GM19395 (cell line): Measurements from ENCODE around the gene RET.

ENCODE experiments used
- ATAC-seq: cut with Tn5 transposase; IDR thresholded peaks from one replicate; pipeline ENCODE4 v1.9.1; 2021; ENCODE audit warnings: mild to moderate bottlenecking, moderate library complexity; ENCODE audit not compliant: unreplicated experiment

Gene RET

GRCh38 chr10:43105102-43105955 lies 28.5 kb downstream of the RET start:
- ATAC-seq = peak; percentile 82

GRCh38 chr10:43105956-43106229 lies 29.0 kb downstream of the RET start:
- ATAC-seq = no peak

- ATAC-seq = no peak
These were observed 29.6 kb downstream of the RET start for GRCh38 chr10:43106256-43107091.

DNA sequence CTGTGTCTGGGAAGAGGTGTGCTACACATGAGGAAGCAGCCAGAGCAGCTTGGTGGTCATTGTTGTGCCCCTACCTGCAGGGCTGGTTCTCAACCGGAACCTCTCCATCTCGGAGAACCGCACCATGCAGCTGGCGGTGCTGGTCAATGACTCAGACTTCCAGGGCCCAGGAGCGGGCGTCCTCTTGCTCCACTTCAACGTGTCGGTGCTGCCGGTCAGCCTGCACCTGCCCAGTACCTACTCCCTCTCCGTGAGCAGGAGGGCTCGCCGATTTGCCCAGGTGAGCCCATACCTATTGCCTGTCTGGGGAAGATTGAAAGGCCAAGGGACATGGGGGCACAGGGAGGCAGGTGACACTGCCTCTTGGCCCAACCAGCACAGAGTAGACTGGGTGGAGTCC lies 32.1 kb downstream of the RET start:
- no peak for ATAC-seq

GRCh38 chr10:43109671-43110249 lies 32.9 kb downstream of the RET start:
- no peak for ATAC-seq

DNA sequence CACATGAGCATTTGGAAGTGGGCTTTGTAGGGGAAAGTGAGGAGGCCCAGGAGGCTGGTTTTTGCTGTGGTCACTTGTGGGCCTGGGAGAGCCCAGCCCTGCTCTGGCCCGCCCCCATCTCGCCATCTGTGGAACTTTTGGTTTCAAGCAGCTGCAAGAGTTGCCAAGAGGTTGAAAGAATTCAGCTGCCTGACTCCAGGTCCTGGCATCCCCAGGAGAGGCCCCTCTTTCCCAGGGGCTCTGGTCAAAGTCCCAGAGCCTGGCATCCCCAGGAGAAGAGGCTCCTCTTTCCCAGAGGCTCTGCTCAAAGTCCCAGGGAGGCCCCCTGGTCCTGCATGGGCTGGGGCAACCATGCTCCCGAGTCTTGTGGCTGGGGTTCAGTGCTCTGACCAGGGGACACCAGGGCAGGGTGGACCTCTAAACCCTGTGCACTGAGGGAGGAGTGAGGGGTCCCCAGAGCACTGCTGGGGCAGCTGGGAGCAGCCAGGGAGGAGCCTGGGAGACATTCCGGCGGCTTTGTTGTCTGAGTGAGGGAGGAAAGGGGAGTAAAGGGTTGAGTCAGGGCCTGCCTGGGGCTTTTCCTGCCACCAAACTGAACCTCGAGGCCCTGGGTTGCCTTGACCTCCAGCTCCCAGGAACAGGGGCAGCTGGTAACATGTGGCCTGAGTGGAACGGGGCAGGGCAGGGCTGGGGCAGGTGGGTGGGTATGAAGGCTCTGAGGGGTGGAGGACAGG lies 33.6 kb downstream of the RET start:
- peak; percentile 70 for ATAC-seq

- no peak for ATAC-seq
These were observed 34.2 kb downstream of the RET start for GRCh38 chr10:43111101-43111500.

DNA sequence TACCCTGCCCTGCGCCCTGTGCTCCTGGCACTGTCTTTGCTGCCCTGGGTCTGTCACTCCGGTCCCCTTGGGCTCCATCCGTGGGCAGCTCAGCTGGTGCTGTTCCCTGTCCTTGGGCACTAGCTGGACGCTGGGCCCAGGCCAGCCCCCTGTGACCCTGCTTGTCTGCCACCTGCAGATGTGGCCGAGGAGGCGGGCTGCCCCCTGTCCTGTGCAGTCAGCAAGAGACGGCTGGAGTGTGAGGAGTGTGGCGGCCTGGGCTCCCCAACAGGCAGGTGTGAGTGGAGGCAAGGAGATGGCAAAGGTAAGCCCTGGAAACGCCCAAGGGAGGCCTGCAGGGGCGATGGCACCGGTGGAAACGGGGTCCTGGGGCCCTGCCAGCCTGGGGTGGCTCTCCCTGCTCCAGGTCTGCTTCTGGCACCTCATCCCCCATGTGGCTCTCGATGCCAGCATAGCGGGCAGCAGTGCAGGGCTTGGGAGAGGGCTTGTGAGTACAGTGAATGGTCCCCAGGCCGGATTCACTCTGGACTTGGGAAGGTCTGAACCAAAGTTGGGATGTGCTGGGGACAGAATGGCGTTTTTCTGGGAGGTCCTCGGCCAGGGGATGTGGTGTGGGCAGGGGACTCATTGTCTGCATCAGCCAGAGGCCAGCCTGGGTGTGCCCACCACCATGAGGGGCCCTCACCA lies 35.2 kb downstream of the RET start:
- ATAC-seq = no peak

DNA sequence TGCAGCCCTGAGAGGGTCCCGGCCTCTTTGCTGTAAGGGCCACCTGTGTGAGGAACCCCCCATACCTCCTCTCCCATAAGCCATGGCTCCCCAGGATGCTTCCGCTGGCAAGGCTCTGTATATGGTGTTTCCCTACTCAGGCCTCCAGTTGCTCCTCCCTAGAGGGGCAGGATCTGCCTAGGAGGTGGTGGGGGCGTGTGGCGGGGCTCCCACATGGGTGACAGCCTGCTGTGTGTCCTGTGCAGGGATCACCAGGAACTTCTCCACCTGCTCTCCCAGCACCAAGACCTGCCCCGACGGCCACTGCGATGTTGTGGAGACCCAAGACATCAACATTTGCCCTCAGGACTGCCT lies 35.7 kb downstream of the RET start:
- ATAC-seq = no peak

- ATAC-seq = no peak
These were observed 36.6 kb downstream of the RET start for GRCh38 chr10:43113201-43114087.

- ATAC-seq = no peak
These were observed 37.3 kb downstream of the RET start for GRCh38 chr10:43114088-43114742.

DNA sequence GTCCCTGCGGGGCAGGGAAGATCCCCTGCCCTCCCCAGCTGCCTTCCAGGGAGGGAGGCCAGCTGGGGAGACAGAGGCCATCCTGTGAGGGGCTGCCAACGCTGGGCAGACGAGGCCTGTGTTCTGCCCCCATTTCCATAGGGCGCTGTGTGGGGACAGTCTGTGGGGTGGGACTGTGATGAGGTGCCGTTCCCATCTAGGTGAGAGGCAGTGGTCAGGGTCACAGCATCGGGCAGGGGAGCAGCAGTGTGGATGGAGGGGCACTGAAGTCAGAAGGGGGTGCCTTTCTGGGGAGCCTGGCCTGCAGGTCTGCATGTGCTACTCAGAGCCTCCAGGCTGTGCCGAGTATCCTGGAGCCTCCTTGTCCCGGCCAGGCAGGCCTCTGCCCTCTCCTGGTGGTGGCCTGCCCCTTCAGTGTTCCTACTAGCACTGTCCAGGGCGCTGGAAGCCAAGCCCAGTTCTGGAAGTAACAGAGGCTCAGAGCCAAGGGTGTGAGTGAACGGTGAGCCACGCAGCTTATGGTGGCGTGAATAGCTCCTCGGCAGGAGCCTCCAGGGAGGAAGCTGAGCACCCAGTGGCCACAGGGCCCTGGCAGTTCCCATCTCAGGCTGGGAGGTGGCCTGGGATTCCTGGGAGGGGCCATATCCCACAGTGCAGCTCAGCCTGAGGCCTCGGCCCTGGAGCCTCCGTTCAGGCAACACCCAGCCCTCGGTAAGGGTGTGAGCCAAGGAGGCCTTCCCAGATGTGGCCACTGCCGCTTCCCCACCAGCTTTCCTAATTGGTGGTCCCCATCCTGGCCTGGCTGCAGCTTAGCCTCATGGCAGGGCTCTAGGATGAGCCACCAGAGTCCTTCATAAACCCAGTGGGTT lies 38.1 kb downstream of the RET start:
- no peak for ATAC-seq

- no peak for ATAC-seq
These were observed 39.2 kb downstream of the RET start for GRCh38 chr10:43115881-43116595.

- no peak for ATAC-seq
These were observed 39.7 kb downstream of the RET start for GRCh38 chr10:43116596-43116995.

GRCh38 chr10:43117031-43117776 lies 40.3 kb downstream of the RET start:
- no peak for ATAC-seq

DNA sequence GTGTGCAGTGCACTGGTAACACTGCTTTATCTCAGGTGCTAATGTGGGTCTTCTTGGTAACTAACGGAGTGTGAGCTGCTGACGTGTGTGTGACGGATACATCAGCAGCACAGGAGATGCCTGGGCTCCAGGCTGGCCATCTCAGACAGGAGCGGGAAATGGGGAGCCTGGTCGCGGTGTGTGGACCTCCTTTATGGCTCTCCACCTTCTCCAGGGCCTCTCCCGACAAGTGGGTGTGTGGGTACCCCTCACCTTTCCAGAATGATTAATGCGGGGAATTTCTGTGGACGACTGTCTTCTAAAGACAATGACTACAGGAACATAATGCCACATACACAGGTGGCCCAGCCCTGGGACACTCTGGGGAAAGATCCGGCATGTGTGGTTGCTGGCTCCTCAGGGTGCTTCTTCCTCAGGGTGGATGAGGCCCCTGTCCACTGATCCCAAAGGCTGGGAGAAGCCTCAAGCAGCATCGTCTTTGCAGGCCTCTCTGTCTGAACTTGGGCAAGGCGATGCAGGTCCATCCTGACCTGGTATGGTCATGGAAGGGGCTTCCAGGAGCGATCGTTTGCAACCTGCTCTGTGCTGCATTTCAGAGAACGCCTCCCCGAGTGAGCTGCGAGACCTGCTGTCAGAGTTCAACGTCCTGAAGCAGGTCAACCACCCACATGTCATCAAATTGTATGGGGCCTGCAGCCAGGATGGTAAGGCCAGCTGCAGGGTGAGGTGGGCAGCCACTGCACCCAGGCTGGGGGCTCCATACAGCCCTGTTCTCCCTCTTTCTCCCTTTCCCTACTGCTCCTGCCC lies 41.1 kb downstream of the RET start:
- no peak for ATAC-seq
